Right renal pelvis (tissue), 4 donors: ENCODE results near the gene TMEM108. TPM values are rescaled to one million over a fixed set of nuclear protein-coding genes. Genes with fewer than 3 reads are reported as not detected.

Experiments used
- DNase-seq, 4 donors: peaks; one replicate each; pipeline ENCODE4 v3.0.0-alpha.2; 2013; ENCODE audit warnings: low read depth in 4 of 4, low spot score in 3 of 4, missing footprints in 1 of 4
- polyA plus RNA-seq, 4 donors: library from polyadenylated mRNA; unstranded; fragments of 120-200 nt; gene quantifications; one replicate each; pipeline ENCODE4 v1.2.1, GENCODE V29; 2013; ENCODE audit not compliant: insufficient read length in 4 of 4

Gene TMEM108
- polyA plus RNA-seq, 4 donors = 2.2 to 3.3 (median 2.9) TPM

DNA sequence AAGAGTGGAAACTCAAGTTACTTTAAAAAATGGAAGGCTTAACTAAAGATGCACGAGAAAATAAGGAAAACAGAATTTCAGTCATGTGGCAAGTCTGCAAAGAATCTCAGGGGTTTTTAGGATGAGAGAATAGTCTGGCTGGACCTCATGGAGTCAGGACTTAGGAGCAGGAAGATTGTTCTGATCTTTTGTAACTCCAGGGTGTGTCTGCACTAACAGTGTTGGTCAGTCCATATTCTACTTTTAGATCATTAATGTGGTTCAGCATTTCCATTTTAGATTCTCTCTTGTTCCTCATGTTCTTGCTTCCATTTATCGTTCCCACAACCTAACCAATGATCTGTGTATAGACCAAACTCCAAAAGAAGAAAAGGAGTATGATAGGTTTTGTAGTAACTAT lies 15.3 kb downstream of the TMEM108 start:
- DNase-seq = no peak

GRCh38 chr3:133054586-133054985 lies 16.4 kb downstream of the TMEM108 start:
- peak in 1 of 4 donors; percentile 34 for DNase-seq

- no peak for DNase-seq
Observed at GRCh38 chr3:133055339-133055738, 17.1 kb downstream of the TMEM108 start.

GRCh38 chr3:133058243-133058642 lies 20.1 kb downstream of the TMEM108 start:
- DNase-seq = no peak

GRCh38 chr3:133058831-133059230 lies 20.6 kb downstream of the TMEM108 start:
- DNase-seq = no peak

GRCh38 chr3:133065193-133065961 lies 27.2 kb downstream of the TMEM108 start:
- no peak for DNase-seq

DNA sequence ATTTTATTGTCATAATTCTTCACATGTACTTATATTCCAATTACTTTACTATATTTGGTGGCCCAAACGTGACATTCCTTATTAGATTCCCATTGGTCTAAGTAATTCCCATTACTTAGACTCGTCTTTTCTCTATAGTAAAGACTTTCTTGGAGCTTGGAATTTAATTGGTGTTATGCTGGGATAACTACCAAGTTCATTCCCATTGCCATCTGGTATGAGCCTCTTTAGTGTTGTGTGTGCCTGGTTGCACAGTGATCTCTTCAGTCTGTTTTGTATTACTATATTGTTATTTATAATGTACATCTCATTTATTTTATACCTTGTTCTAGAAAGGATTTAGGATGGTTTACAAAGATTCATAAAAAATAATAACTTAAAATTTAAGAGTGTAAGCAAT lies 27.8 kb downstream of the TMEM108 start:
- DNase-seq = no peak

- no peak for DNase-seq
Observed at GRCh38 chr3:133069556-133070286, 31.5 kb downstream of the TMEM108 start.

DNA sequence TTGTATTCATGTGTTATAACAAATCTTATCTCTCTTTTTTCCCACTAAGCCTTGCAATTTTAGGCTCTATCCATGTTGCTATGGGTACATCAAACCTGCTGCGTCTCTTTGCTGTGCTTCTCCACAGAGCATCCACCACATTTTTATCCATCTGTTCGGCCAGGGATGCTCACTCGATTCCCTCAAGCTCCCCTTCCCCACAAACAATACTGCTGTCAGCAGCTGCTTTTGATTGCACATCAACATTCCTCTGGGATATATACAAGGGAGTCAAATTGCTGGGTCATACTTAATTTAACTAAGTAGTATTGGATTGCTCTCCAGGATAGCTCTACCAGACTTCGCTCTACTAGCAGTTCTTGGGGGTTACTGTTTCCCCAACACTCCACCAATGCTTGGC lies 36.8 kb downstream of the TMEM108 start:
- DNase-seq = no peak

- DNase-seq = no peak
Observed at GRCh38 chr3:133077688-133078087, 39.5 kb downstream of the TMEM108 start.

DNA sequence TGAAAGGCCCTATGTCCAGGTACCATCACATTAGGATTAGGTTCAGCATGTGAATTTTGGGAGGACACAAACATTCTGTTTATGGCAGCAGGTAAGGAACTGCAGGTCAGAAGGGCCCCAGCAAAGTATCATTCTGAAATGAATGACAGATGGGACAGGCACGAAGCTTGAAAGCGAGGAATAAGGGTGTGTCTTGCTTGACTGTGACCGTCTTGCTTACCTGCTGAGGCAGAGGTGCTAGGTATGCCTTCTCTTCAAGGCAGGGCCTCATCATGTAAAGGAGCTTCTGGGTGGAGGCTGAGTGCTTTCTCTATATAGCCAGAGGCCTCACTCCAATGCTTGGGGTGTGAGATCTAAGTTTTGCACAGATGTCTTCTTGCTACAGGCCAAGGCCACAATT lies 41.4 kb downstream of the TMEM108 start:
- no peak for DNase-seq

DNA sequence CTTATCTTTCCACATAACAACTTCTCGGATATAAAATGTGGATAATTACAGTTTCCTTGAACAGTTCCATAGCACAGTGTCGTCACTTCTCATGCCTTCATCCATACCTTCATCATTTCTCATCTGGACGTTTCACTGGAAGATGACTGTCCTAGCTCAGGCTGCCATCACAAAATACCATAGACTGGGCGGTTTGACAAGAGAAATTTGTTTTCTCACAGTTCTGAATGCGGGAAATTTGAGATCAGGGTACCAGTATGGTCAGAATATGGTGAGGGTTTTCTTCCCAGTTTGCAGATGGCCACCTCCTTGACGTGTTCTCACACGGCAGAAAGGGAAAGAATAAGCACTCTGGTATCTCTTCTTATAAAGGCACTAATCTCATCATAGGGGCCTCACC lies 42.8 kb downstream of the TMEM108 start:
- no peak for DNase-seq

DNA sequence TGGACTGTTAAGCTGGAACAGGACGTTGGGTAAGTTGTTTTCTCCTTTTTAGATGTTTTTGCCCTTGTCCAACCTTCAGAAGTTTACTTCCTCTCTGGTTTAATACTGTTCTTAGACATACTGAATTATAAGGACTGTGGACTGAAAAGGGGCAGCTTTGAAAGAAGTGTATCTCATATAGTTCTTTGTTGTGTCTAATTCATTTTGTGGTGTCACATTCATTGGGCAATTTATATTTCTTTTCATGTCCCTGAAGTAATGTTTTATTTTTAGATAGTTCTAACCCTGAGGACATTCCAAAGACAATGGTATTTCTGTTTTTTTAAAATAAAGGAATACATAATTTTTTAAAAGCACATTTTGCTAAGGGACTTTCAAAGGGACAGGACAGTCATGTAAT lies 45.2 kb downstream of the TMEM108 start:
- no peak for DNase-seq

DNA sequence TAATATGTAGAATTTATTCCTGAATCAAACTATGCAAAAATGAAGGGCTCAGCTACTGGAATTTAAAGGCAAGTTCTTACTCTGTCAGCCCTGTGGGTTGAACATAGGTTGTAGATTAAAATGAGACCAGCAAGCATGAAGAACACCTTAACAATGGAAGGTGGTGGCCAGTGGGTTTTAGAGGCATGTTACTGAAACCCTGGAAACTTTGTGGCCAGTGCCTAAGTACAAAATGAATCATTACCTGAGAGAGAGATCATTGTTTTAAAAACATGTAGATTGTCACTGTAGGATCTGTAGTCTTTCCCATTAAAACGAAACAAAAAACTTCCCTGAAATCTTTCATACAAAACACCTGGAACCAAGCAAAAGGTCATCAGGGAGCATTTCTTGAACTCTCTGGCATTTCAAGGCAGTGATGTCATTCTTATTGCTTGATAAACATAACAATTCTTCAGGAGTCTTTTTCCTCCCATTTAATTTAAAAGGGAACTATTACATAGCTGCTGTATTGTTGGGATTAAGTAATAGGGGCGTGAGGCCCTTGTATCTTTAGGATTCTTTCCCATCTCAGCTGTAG lies 51.8 kb downstream of the TMEM108 start:
- DNase-seq = no peak

DNA sequence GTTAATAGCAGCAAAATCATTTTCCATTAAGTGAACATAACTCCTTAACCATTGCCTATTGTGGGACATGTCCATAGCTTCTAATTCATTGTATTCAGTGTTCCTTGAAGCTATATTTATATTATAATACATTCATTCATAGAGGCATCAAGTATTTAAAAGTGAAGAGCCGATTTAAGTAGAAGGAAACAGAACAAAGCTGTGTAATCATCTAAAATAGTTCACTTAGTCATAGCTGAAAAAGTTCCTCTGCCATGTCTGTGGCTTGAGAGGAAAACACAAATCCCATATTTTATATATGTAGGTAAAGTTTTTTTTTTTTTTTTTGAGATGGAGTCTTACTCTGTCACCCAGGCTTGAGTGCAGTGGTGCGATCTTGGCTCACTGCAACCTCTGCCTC lies 54.5 kb downstream of the TMEM108 start:
- no peak for DNase-seq

GRCh38 chr3:133093366-133093765 lies 55.2 kb downstream of the TMEM108 start:
- DNase-seq = no peak

- peak in 1 of 4 donors; percentile 14 for DNase-seq
Observed at GRCh38 chr3:133096900-133097613, 58.9 kb downstream of the TMEM108 start.

GRCh38 chr3:133103706-133104105 lies 65.5 kb downstream of the TMEM108 start:
- DNase-seq = no peak

DNA sequence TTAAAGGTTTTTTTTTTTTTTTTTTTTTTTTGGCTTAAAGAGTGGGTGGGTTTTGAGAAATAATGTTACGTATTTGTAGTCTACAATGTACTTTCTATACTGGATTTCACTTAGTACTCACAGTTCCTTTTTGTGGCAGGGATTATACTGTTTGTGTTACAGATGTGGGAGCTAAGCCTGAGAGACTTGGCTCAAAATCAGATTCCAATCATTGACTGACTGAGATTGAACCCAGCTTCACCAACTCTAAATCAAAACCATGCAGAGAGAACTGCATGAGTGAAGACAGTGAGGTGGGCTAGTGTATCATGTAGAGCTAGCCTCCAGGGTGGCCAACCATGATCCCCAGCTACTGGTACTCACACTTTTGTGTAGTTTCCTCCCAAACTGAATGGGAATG lies 68.0 kb downstream of the TMEM108 start:
- no peak for DNase-seq

- DNase-seq = no peak
Observed at GRCh38 chr3:133112666-133113065, 74.5 kb downstream of the TMEM108 start.

- no peak for DNase-seq
Observed at GRCh38 chr3:133113526-133113925, 75.3 kb downstream of the TMEM108 start.
